ENCODE data around the gene IL16.

The IL16 gene

DNA sequence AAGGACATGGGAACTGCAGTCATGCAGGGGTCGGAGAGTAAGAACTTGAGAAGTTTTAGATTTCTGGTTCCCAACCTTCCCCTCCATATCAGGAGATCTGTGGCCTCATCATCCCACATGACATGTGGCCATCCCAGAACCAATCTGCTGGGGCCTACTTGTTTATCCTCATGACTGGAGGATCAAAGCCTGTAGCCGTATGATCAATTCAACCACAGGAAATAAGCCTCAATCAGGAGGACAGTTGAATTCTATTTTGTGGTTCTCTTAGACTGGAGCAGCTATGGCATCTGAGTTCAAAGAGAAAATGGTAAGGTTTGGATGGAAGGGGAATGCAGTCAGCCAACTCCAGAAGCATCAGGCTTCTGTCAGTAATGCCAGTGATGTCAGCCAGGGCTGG lies 57.2 kb downstream of the IL16 start:
- Mint-ChIP-seq H3K36me3 (peaks cover 4% of the 10 kb centered on the region), H3K27ac (no peak overlapping the region), H3K4me3 (no peak overlapping the region), H3K4me1 (ENCODE audit: low read depth) (no peaks in the 10 kb centered on the region), H3K27me3 (peaks cover 7% of the 10 kb centered on the region), H3K9me3 (ENCODE audit: low read depth) (no peaks in the 10 kb centered on the region)

DNA sequence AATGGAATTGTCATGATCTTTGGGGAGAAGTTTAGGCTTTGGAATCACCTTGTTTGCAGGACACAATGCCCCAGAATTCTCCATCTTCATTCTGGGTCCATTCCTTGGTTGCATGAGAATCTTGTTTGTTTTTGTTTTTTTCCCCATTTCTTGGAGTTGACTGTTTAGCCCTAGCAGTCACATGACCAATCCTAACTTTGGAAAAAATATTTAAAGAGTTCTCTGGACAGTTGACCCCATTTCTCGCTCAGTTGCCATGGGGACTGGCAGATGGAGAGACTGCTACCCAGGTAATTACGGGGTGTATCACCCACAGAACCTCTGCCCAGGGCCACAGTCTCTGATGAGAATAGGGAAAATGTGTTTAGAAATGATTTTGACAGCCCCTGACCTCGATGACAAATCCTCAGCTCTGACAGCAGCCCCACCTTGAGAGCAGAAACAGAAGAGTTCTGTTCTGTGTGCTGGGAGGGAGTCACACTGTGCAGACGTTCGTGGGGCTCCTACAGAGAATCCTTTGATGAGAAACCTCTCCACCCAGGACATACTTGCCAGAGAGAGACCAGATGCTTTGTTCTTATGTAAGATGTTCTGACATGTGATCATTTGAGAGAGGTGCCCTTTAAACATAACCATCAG lies 57.7 kb downstream of the IL16 start:
- Mint-ChIP-seq H3K9me3 (ENCODE audit: low read depth) (no peaks in the 10 kb centered on the region), H3K27me3 (peaks cover 7% of the 10 kb centered on the region), H3K36me3 (peaks cover 4% of the 10 kb centered on the region), H3K4me3 (no peak overlapping the region), H3K27ac (no peak overlapping the region), H3K4me1 (ENCODE audit: low read depth) (no peaks in the 10 kb centered on the region)

- H3K36me3 Mint-ChIP-seq = peaks cover 5% of the 10 kb centered on the region
- no peaks in the 10 kb centered on the region for H3K4me1 Mint-ChIP-seq (ENCODE audit: low read depth)
- no peak overlapping the region for H3K4me3 Mint-ChIP-seq
- no peak overlapping the region for H3K27ac Mint-ChIP-seq
- H3K9me3 Mint-ChIP-seq (ENCODE audit: low read depth) = no peaks in the 10 kb centered on the region
- H3K27me3 Mint-ChIP-seq = peaks cover 7% of the 10 kb centered on the region
These were observed 58.2 kb downstream of the IL16 start for GRCh38 chr15:81254916-81255290.

- H3K9me3 Mint-ChIP-seq (ENCODE audit: low read depth) = no peaks in the 10 kb centered on the region
- H3K27ac Mint-ChIP-seq = no peak overlapping the region
- peaks cover 5% of the 10 kb centered on the region for H3K36me3 Mint-ChIP-seq
- H3K4me1 Mint-ChIP-seq (ENCODE audit: low read depth) = no peaks in the 10 kb centered on the region
- H3K27me3 Mint-ChIP-seq = peaks cover 7% of the 10 kb centered on the region
- H3K4me3 Mint-ChIP-seq = no peak overlapping the region
These were observed 58.8 kb downstream of the IL16 start for GRCh38 chr15:81255315-81255957.

DNA sequence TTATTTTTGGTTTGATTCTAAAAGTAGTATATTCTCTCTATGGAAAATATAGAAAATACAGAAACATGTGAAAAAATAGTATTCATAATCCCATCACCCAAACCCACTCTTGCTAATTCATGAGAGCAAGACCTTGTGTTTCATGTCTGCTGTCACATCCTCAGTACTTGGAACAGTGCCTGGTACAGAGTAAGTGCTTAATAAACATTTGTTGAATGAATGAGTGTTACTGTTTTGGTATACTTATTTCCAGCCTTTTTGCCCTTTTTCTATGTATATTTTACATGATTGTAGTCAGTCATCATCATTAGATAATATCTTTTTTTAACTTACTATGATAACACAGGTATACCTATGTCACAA lies 59.3 kb downstream of the IL16 start:
- peaks cover 3% of the 10 kb centered on the region for H3K36me3 Mint-ChIP-seq
- no peak overlapping the region for H3K4me3 Mint-ChIP-seq
- H3K9me3 Mint-ChIP-seq (ENCODE audit: low read depth) = no peaks in the 10 kb centered on the region
- peaks cover 7% of the 10 kb centered on the region for H3K27me3 Mint-ChIP-seq
- H3K4me1 Mint-ChIP-seq (ENCODE audit: low read depth) = no peaks in the 10 kb centered on the region
- H3K27ac Mint-ChIP-seq = no peak overlapping the region

- no peaks in the 10 kb centered on the region for H3K9me3 Mint-ChIP-seq (ENCODE audit: low read depth)
- no peak overlapping the region for H3K4me3 Mint-ChIP-seq
- peaks cover 3% of the 10 kb centered on the region for H3K36me3 Mint-ChIP-seq
- peaks cover 4% of the 10 kb centered on the region for H3K27me3 Mint-ChIP-seq
- H3K4me1 Mint-ChIP-seq (ENCODE audit: low read depth) = no peaks in the 10 kb centered on the region
- no peak overlapping the region for H3K27ac Mint-ChIP-seq
These were observed 60.2 kb downstream of the IL16 start for GRCh38 chr15:81256916-81257315.

DNA sequence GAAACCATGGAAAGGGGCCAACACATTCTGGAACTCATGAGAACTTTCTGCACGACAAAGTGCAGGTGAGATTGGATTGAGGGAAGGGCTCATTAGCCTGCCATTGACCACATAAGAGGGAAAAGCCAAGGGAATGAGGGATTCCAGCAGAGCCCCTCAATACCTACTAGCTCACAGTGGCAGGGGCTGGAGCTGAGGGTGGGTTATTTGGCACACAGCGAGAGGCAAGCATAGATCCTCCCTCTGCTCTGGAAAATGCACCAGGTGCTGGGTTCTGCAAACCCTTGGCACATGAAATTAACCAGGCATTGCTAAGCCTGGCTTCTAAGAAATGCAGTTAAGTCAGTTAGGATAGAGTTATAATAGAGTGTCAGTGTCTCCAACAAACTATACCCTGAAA lies 60.8 kb downstream of the IL16 start:
- Mint-ChIP-seq H3K36me3 (peaks cover 3% of the 10 kb centered on the region), H3K9me3 (ENCODE audit: low read depth) (no peaks in the 10 kb centered on the region), H3K4me3 (no peak overlapping the region), H3K4me1 (ENCODE audit: low read depth) (no peaks in the 10 kb centered on the region), H3K27me3 (peaks cover 3% of the 10 kb centered on the region), H3K27ac (no peak overlapping the region)

DNA sequence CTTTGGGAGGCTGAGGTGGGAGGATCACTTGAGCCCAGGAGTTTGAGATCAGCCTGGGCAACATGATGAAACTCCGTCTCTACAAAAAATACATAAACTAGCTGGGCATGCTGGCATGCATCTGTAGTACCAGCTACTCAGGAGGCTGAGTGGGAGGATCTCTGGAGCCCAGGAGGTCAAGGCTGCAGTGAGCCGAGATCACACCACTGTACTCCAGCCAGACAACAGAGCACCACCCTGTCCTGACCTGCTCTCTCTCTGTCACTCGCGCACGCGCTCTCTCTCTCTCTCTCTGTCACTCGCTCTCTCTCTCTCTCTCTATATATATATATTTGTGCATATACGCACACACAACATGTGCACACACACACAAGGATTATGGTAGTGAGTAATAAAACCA lies 61.8 kb downstream of the IL16 start:
- Mint-ChIP-seq H3K9me3 (ENCODE audit: low read depth) (no peaks in the 10 kb centered on the region), H3K36me3 (peaks cover 3% of the 10 kb centered on the region), H3K27me3 (peaks cover 3% of the 10 kb centered on the region), H3K4me1 (ENCODE audit: low read depth) (no peaks in the 10 kb centered on the region), H3K4me3 (no peak overlapping the region), H3K27ac (no peak overlapping the region)

DNA sequence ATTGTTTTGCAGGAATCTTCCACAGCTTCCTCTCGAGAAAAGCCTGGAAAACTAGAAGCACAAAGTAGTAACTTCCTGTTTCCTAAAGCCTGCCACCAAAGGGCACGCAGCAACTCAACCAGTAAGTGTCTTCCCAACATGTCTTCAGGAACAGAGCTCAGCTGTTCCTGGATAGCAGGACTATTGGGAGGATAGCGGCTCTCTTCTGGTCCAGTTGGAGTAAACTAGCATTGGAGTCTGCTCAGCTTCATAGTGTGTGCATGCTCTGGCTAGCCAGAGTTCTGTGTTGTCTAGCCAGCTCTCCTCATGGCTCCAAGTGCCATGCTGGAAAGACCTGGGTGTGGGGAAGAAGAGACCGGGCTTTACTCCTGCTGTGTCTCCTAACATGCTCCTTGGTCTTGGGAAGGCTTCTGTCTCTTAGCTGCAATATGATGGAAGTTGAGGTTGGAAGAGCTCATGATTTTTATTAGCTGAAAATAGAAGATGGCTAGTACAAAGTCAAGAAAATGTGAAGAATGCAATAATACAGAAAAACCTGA lies 63.1 kb downstream of the IL16 start:
- Mint-ChIP-seq H3K4me1 (ENCODE audit: low read depth) (no peaks in the 10 kb centered on the region), H3K9me3 (ENCODE audit: low read depth) (no peaks in the 10 kb centered on the region), H3K4me3 (no peak overlapping the region), H3K27ac (no peak overlapping the region), H3K27me3 (peaks cover 3% of the 10 kb centered on the region), H3K36me3 (peaks cover 3% of the 10 kb centered on the region)

DNA sequence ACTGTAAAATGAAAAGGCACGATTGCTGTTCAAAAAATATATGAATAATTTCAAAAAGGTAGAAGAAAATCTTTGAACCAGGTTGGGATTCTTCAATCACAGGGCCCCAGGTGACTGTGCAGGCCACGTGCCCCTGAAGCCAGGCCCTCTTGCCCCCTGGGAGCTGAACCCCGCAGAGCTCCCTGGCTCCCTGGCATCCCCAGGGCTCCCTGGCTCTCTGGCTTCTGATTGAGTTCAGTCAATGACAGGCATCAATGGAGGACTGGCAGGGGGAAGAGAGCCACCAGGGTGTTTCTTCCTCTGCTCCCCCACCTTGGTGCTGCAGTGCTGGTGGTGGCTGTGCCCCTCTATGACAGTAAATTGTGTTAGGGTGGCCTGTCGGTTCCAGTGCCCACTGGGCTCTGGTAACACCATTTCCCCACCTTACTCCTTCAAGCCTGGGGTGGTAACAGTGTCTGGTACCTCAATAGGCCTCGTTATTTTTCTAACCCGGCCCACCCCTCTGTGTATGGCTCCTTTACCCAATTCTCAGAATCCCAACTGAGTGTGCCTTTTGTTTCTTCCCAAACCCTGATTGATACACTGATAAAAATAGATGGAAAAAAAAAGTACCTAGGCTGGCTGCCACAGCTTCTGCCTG lies 64.6 kb downstream of the IL16 start:
- Mint-ChIP-seq H3K27me3 (peaks cover 3% of the 10 kb centered on the region), H3K27ac (no peak overlapping the region), H3K36me3 (peaks cover 3% of the 10 kb centered on the region), H3K9me3 (ENCODE audit: low read depth) (no peaks in the 10 kb centered on the region), H3K4me3 (no peak overlapping the region), H3K4me1 (ENCODE audit: low read depth) (peaks cover 13% of the 10 kb centered on the region)

- Mint-ChIP-seq H3K4me3 (no peak overlapping the region), H3K4me1 (ENCODE audit: low read depth) (peaks cover 27% of the 10 kb centered on the region), H3K27ac (no peak overlapping the region), H3K27me3 (no peaks in the 10 kb centered on the region), H3K9me3 (ENCODE audit: low read depth) (no peaks in the 10 kb centered on the region), H3K36me3 (peaks cover 3% of the 10 kb centered on the region)
These were observed 66.8 kb downstream of the IL16 start for GRCh38 chr15:81263477-81263876.

GRCh38 chr15:81264072-81264857 lies 67.6 kb downstream of the IL16 start:
- Mint-ChIP-seq H3K27ac (no peak overlapping the region), H3K36me3 (peaks cover 3% of the 10 kb centered on the region), H3K27me3 (no peaks in the 10 kb centered on the region), H3K4me1 (ENCODE audit: low read depth) (peaks cover 35% of the 10 kb centered on the region), H3K4me3 (no peak overlapping the region), H3K9me3 (ENCODE audit: low read depth) (no peaks in the 10 kb centered on the region)

DNA sequence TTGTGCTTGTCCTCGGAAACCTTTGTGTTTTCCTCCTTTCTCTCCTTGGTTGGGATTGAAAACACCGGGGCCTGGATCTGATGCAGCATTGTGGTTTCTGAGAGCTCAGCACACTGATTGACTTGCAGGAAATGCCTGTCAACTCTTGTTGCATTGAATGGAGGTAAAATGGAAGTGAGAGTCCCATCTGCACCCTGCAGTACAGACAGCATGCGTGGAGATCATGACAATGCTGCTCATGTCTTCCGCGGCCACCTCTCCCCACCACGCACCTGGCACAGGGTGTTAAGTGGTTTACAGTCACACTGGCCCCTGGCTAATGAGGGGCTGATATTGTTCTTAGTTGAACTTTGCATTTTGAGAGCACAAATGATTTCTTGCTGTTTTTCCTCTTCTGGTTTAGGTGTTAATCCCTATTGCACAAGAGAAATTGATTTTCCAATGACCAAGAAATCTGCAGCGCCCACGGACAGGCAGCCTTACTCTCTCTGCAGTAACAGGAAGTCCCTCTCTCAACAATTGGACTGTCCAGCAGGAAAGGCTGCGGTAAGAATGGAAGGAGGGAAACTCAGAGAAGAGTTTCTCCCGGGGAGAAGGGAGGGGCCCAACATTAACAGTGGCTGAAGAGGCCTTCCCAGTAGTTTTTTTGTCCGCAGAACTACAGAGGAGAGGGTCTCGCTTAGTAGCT lies 68.7 kb downstream of the IL16 start:
- H3K9me3 Mint-ChIP-seq (ENCODE audit: low read depth) = no peaks in the 10 kb centered on the region
- H3K27me3 Mint-ChIP-seq = no peaks in the 10 kb centered on the region
- H3K36me3 Mint-ChIP-seq = no peaks in the 10 kb centered on the region
- peaks cover 42% of the 10 kb centered on the region for H3K4me1 Mint-ChIP-seq (ENCODE audit: low read depth)
- H3K4me3 Mint-ChIP-seq = peak overlapping the region; percentile 85
- H3K27ac Mint-ChIP-seq = no peak overlapping the region

DNA sequence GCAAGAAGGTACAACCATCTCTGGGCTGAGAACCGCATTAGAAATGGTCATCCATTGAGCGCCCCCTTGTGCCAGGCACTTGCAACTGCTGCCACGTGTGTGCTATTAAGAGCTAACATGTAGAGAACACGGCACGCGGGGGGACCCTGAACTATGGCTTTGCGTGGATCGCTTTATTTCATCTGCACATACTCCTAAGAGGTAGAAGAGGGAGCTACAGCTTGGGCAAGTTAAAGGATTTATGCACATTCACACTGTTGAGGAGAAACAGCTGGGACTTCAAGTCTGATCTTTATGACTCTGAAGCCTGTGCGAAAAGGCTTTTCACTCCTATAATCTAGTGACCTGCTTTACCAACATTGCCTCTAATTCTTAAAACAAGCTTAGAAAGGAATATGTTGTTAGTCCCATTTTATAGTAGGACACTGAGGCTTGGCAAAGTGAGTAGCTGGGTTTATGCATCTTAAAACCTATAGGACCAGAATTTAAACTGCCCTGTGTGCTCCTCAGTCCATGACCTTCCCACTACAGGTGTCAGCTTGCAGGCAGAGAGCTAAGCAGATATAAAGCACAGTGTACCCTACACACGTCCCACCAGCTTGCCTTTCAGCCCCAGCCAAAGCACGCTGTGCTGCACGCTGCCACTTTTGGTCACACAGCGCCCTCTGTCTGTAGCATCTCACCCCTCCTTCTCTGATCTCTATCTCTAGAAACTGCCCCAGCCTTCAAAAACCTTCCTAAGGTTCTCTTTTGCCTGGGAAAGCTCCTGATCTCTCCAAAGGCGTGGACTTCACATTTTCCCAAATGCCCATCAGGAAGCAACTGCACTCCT lies 69.5 kb downstream of the IL16 start:
- Mint-ChIP-seq H3K4me1 (ENCODE audit: low read depth) (peaks cover 46% of the 10 kb centered on the region), H3K27ac (peak overlapping the region; percentile 91), H3K27me3 (no peaks in the 10 kb centered on the region), H3K4me3 (peak overlapping the region; percentile 85), H3K9me3 (ENCODE audit: low read depth) (no peaks in the 10 kb centered on the region), H3K36me3 (no peaks in the 10 kb centered on the region)
